Skeletal muscle tissue (tissue), 4 donors: ENCODE results near the gene RHPN2. TPM values are rescaled to one million over a fixed set of nuclear protein-coding genes. Genes with fewer than 3 reads are reported as not detected.
"Not testable (repeated sequence)": the region's sequence is repeated elsewhere in the genome, so short reads cannot be mapped to it uniquely, and the experiment has no call there.

Experiments used
- H3K27ac ChIP-seq: one replicate; pipeline ENCODE4 v1.7.0; 2013; ENCODE audit warnings: mild to moderate bottlenecking, low read depth, low read length, inconsistent platforms
- H3K27me3 ChIP-seq, 3 donors: one replicate each; pipeline ENCODE4 v1.7.0; 2013; ENCODE audit warnings: low read length in 3 of 3; ENCODE audit not compliant: control insufficient read depth in 3 of 3, insufficient read depth in 3 of 3
- H3K36me3 ChIP-seq, 3 donors: one replicate each; pipeline ENCODE4 v1.7.0; 2013; ENCODE audit warnings: low read length in 3 of 3; ENCODE audit not compliant: control insufficient read depth in 3 of 3, insufficient read depth in 3 of 3
- H3K4me1 ChIP-seq, 3 donors: one replicate each; pipeline ENCODE4 v1.7.0; 2013; ENCODE audit warnings: low read length in 3 of 3, mild to moderate bottlenecking in 3 of 3; ENCODE audit not compliant: control insufficient read depth in 3 of 3, insufficient read depth in 3 of 3
- H3K4me3 ChIP-seq, 3 donors: one replicate each; pipeline ENCODE4 v1.7.0; 2013; ENCODE audit warnings: low read length in 3 of 3
- H3K9ac ChIP-seq, 3 donors: one replicate each; pipeline ENCODE4 v1.7.0; 2013; ENCODE audit warnings: low read length in 3 of 3, mild to moderate bottlenecking in 3 of 3, moderate library complexity in 2 of 3, low read depth in 1 of 3
- H3K9me3 ChIP-seq, 3 donors: one replicate each; pipeline ENCODE4 v1.7.0; 2013; ENCODE audit warnings: low read length in 3 of 3; ENCODE audit not compliant: control insufficient read depth in 3 of 3
- total RNA-seq: library from RNA; depleted of rRNA; stranded (reverse); fragments of >200 nt; gene quantifications from one replicate; pipeline ENCODE4 v1.2.3, GENCODE V29; 2014
- donor health status: Osteomylitis.

The RHPN2 gene
- total RNA-seq, 1 donor from 2014 or later = 0.52 TPM

GRCh38 chr19:33035461-33035860 is 29.2 kb downstream of the RHPN2 start:
- Histone ChIP-seq H3K4me3 (no peak overlapping the region), H3K9ac (no peak overlapping the region), H3K36me3 (no peaks in the 10 kb centered on the region), H3K27ac (no peak overlapping the region), H3K4me1 (no peaks in the 10 kb centered on the region), H3K9me3 (no peaks in the 10 kb centered on the region), H3K27me3 (no peaks in the 10 kb centered on the region)

- no peaks in the 10 kb centered on the region for H3K27me3 ChIP-seq
- H3K9ac ChIP-seq = no peak overlapping the region
- H3K4me1 ChIP-seq = no peaks in the 10 kb centered on the region
- peaks cover 0 to 2% (median 0%) of the 10 kb centered on the region in 3 donors for H3K9me3 ChIP-seq
- no peak overlapping the region for H3K27ac ChIP-seq
- H3K4me3 ChIP-seq = no peak overlapping the region
- no peaks in the 10 kb centered on the region for H3K36me3 ChIP-seq
These were observed 32.4 kb downstream of the RHPN2 start for GRCh38 chr19:33032218-33032781.

GRCh38 chr19:33029746-33030303 is 34.9 kb downstream of the RHPN2 start:
- Histone ChIP-seq H3K27ac (no peak overlapping the region), H3K27me3 (no peaks in the 10 kb centered on the region), H3K4me3 (no peak overlapping the region), H3K4me1 (no peaks in the 10 kb centered on the region), H3K9ac (no peak overlapping the region), H3K36me3 (no peaks in the 10 kb centered on the region), H3K9me3 (peaks cover 0 to 2% (median 0%) of the 10 kb centered on the region in 3 donors)

- H3K4me3 ChIP-seq, H3K9ac ChIP-seq, H3K9me3 ChIP-seq, H3K27me3 ChIP-seq, H3K36me3 ChIP-seq, H3K27ac ChIP-seq, H3K4me1 ChIP-seq: not testable (repeated sequence)
These were observed 38.1 kb downstream of the RHPN2 start for GRCh38 chr19:33026602-33027001.

GRCh38 chr19:33025468-33026238 is 39.0 kb downstream of the RHPN2 start:
- not testable (repeated sequence) for H3K9me3 ChIP-seq, H3K4me1 ChIP-seq, H3K27ac ChIP-seq, H3K36me3 ChIP-seq, H3K9ac ChIP-seq, H3K4me3 ChIP-seq, H3K27me3 ChIP-seq

- no peaks in the 10 kb centered on the region for H3K9me3 ChIP-seq
- no peaks in the 10 kb centered on the region for H3K27me3 ChIP-seq
- no peak overlapping the region for H3K27ac ChIP-seq
These were observed 40.3 kb downstream of the RHPN2 start for GRCh38 chr19:33024398-33024797.

GRCh38 chr19:33022472-33023116 is 42.1 kb downstream of the RHPN2 start:
- Histone ChIP-seq H3K27ac (no peak overlapping the region), H3K9me3 (no peaks in the 10 kb centered on the region), H3K4me3 (no peak overlapping the region), H3K9ac (no peak overlapping the region), H3K36me3 (no peaks in the 10 kb centered on the region), H3K4me1 (no peaks in the 10 kb centered on the region), H3K27me3 (no peaks in the 10 kb centered on the region)

More at GRCh38 chr19:33024398-33024797, 40.3 kb downstream of the RHPN2 start:
- Histone ChIP-seq H3K36me3 (no peaks in the 10 kb centered on the region), H3K4me3 (no peak overlapping the region), H3K4me1 (no peaks in the 10 kb centered on the region), H3K9ac (no peak overlapping the region)

- not testable (repeated sequence) for H3K9ac ChIP-seq, H3K9me3 ChIP-seq, H3K4me3 ChIP-seq, H3K27me3 ChIP-seq, H3K4me1 ChIP-seq, H3K36me3 ChIP-seq, H3K27ac ChIP-seq
These were observed 53.8 kb downstream of the RHPN2 start for GRCh38 chr19:33010891-33011290.

- Histone ChIP-seq H3K27me3 (no peaks in the 10 kb centered on the region), H3K36me3 (no peaks in the 10 kb centered on the region), H3K9me3 (no peaks in the 10 kb centered on the region), H3K4me1 (no peaks in the 10 kb centered on the region), H3K9ac (no peak overlapping the region), H3K4me3 (no peak overlapping the region), H3K27ac (no peak overlapping the region)
These were observed 56.0 kb downstream of the RHPN2 start for GRCh38 chr19:33008738-33009137.

GRCh38 chr19:33005440-33005839 is 59.2 kb downstream of the RHPN2 start:
- no peak overlapping the region for H3K27ac ChIP-seq
- H3K9me3 ChIP-seq = no peaks in the 10 kb centered on the region
- no peaks in the 10 kb centered on the region for H3K27me3 ChIP-seq
- H3K36me3 ChIP-seq = no peaks in the 10 kb centered on the region
- no peak overlapping the region for H3K4me3 ChIP-seq
- no peaks in the 10 kb centered on the region for H3K4me1 ChIP-seq
- H3K9ac ChIP-seq = no peak overlapping the region
